NOMO-1 (cell line): ENCODE data around the gene CADPS2.
"Not testable (repeated sequence)": the region's sequence is repeated elsewhere in the genome, so short reads cannot be mapped to it uniquely, and the experiment has no call there.

ENCODE experiments used
- DNase-seq, 2 experiments: peaks; one replicate each; lab custom pipeline; 2025; ENCODE audit not compliant: unreplicated experiment in 2 of 2; lab: John Stamatoyannopoulos, UW

CADPS2 gene

DNA sequence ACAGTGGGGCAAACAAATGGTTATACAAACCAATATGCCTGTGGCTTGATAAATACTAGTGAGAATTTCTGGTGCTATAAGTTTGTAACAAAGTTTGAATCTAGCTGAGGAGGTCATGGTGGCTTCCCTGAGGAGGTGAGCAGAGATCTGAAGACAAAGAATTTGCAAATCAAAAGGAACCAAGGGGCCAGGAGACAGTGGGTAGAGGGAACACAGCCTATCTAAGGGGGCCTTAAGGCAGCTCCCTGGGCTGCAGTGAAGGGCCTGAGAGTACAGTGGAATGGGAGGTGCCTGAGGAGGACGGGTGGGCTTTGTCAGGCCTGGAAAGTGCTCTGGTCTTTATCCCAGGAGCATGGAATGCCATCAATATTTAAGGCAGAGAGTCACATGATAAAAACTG lies 209.1 kb downstream of the CADPS2 start:
- DNase-seq: no peak

DNA sequence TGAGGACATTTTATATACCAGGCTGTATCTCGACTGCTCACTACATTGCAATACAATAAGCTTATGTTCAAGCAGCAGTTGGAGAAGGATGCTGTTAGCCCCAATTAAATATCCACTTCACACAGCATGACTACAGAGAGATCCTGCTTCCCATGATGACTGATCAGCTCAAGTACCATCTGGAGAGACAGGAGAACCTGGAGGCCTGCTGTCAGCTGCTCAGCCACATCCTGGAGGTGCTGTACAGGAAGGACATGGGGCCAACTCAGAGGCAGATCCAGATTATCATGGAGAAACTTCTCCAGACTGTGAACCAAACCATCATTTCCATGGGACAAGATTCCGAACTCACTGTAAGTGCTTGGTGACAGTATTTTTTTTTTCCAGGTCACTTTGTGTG lies 209.8 kb downstream of the CADPS2 start:
- no peak for DNase-seq

DNA sequence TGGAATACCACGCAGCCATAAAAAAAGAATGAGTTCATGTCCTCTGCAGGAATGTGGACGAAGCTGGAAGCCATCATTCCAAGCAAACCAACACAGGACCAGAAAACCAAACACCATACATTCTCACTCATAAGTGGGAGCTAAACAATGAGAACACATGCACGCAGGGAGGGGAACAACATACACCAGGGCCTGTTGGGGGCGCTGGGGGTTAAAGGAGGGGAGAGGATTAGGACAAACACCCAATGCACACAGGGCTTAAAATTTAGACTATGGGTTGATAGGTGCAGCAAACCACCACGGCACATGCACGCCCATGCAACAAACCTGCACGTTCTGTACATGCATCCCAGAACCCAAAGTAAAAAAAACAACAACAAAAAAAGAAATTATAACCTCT lies 210.6 kb downstream of the CADPS2 start:
- DNase-seq: no peak

DNA sequence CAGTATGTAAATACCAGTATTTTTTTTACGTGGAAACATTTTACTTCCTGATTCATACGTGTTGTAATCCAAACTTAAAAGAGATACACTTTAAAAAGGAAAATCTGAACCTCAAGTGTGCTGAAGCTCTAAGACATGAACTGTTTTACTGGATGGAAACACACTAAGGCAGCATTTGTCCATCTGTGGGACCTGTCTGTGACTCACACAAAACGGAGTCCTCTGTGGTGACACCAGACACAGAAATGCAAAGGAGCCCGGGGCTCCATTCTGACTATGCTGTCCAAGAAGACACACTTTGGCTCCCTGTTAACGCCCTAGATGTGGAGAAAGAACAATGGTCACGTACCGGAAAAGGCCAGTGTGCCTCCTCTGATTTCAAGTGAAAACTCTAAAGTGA lies 211.2 kb downstream of the CADPS2 start:
- DNase-seq: no peak

DNA sequence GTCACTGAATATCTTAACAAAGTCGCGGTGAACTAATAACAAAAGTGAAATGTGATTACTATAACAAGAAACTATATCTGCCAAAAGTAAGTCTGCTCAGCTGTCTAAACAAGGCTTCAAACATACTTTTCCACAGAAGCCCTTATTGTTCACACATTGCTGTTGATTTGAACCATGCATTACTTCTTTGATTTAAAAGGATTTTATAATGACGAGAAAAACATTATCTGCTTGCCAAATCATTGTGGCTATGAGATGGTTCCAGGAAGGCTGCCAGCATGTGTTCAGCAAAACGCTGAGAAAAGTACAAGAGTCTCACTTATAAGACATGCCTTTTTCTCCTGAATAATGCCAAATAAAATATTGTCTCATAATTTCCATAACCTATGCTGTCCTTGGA lies 211.8 kb downstream of the CADPS2 start:
- DNase-seq: no peak

DNA sequence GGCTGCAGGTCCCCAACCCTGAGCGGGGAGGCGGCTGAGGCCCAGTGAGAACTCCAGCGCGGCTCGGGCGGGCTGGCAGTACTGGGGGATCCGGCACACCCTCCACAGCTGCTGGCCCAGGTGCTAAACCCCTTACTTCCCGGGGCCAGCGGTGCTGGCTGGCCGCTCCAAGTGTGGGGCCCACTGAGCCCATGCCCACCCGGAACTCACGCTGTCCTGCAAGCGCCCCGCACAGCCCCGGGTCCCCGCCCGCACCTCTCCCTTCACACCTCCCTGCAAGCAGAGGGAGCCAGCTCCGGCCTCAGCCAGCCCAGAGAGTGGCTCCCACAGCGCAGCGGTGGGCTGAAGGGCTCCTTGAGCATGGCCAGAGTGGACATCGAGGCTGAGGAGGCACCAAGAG lies 212.3 kb downstream of the CADPS2 start:
- DNase-seq: no peak

DNA sequence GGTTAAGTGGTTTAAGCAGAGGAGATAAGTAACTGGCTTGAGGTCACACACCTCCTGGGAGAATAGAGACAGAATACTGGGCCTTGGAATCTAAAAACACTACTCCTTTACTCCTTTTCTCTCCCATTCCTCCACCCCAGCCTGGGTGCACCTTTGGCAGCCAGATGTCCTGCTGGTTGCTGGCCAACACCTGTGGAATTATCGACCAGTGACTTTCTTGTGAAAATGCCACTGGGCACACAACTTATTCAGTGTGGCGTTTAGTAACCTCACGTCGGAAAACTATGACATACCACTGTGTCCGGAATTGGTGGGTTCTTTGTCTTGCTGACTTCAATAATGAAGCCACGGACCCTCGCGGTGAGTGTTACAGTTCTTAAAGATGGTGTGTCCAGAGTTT lies 213.7 kb downstream of the CADPS2 start:
- no peak for DNase-seq

DNA sequence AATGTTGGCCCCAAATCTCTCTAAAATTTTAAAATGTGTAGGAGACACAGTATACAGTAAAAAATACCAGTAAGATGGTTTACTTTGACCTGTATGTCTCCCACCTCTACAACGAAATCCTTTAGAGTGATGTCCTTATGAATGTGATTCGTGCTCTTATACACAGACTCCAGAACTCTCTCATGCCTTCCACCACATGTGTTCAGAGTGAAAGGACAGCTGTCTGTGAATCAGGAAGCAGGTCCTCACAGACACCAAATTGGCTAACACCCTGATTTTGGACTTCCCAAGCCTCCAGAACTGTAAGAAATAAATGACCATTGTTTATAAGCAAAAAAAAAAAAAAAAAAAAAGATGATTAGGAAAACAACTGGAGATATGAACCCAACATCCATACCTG lies 222.5 kb downstream of the CADPS2 start:
- no peak for DNase-seq

DNA sequence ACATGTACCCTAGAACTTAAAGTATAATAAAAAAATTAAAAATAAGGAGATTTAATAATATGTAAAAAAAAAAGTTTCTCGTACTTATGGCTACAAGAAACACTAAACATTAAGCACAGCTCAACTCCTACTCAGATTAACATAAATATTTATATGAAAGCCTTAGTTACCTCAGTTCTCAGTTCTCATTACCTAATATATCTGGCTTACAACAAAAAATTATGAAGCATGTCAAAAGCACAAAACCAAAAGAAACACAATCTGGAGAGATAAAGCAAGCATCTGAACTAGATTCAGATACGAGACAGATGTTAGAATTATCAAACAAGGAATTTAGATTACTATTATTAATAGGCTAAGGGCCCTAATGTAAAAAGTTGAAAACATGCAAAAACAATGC lies 227.4 kb downstream of the CADPS2 start:
- no peak for DNase-seq

DNA sequence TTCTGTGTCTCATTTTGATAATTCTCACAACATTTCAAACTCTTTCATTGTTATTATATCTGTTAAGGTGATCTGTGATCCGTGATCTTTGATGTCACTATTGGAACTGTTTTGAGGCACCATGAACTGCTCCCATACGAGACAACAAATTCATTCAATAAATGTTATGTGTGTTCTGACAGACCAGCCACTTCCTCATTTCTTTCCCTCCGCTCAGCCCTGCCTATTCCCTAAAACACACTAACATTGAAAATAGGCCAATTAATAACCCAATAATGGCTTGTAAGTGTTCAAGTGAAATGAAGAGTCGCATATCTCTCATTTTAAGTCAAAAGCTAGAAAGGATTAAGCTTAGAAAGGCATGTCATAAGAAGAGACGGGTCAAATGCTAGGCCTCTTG lies 232.6 kb downstream of the CADPS2 start:
- no peak for DNase-seq

DNA sequence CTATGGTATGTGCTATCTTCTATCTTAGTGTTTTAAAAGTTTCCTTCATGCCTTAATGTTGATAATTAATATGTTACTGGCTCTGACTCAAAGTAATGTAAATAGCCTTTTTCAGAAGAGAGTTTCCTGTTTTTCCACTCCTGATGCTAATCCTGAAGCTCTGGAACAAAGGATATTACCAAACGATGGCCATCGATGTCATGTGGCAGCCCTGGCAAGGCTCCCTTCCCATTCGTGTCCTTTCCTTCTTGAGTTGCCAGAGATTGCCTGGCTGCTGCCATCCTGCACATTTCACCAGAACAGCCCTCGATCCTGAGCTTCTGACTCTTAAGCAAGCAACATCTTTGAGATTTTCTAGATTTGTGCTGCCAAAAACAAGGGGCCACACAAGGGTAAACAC lies 233.4 kb downstream of the CADPS2 start:
- DNase-seq: no peak

DNA sequence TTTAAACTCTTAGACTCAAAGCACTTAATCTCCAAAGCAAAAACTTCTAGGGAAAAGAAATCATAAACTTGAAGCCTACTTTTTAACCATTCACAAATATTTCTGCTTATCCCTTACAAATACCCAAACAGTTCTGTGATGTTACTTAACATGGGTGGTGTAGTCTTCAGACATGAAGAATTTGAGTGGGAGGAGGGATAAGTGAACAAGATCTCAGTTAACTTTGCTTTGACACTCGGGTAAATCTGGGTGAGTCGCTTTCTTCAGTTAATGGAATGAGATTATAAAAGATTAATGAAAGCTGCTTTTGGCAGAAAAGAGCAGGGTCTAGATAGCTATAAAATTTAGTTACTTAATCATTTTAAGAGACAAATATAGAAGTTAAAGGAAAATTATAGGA lies 234.8 kb downstream of the CADPS2 start:
- DNase-seq: no peak

DNA sequence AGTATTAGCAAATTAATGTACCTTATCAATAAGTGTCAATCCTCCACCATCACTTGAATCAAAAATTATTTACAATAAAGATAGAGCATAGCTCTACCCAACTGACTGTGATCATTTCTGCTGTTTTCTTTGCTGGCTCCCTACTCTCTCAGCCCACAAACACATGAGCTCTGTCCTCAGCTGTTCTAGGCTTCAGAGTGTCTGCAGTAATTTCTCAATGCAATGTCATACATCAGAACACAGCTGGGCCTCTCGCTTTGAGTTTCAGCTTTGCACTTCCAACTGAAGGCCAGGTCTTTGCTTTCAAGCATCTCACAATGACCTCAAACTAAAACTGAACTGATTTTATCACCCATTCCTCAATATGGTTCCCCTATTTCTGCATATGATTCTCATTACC lies 243.0 kb downstream of the CADPS2 start:
- no peak for DNase-seq

DNA sequence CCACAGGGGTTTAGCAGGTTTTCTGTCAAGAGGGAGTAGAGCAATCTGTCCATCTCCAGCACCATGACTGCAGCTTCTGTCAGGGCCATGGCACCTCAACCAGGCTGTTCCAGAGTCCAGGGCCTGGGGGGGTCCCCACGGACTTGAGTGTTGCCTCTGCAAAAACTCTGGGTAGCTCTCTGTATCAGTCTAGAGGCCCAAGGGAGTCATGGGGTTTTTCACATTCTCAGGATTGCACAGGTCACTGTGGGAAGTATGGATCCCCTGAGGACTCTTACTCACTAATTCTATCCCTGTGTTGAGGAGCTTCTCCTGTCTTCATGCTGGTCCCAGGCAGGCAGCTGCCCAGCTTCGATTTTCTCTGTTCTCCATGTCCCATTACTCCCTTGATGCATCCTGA lies 247.8 kb downstream of the CADPS2 start:
- DNase-seq: no peak

DNA sequence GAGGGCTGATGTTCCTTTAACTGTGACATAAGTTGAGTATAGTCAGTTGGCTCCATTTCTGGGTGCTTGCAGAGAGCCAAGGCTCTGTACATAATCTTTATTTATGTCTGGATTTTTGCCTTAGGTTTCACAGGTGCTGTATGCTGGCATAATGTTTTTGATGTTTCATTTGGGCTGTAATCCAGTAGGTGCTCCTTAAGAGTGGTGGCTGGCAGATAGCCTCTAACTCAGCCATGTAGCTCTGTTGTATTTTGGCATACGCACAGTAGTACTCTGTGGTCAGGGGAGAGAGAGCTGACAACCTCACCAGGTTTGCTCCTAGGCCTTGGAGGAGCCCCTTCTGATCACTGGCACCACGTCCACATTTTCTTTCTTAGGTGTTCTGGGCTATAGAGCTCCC lies 248.5 kb downstream of the CADPS2 start:
- DNase-seq: no peak

DNA sequence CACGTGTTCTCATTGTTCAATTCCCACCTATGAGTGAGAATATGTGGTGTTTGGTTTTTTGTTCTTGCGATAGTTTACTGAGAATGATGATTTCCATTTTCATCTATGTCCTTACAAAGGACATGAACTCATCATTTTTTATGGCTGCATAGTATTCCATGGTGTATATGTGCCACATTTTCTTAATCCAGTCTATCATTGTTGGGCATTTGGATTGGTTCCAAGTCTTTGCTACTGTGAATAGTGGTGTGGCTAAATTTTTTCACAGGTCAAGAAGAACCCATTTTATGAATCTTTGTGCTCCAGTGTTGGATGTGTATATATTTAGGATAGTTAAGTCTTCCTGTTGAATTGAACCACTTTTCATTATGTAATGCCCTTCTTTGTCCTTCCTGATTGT lies 250.8 kb downstream of the CADPS2 start:
- not testable (repeated sequence) for DNase-seq

DNA sequence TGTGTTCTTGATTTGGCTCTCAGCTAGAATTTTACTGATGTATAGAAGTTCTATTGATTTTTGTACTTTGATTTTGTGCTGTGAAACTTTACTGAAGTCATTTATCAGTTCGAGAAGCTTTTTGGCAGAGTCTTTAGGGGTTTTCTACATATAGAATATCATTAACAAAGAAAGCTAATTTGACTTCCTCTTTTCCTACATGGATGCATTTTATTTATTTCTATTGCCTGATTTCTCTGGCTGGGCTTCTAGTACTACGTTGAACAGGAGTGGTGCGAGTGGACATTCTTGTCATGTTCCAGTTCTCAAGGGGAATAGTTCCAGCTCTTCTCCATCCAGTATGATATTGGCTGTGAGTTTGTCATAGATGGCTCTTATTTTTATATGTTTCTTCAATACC lies 252.8 kb downstream of the CADPS2 start:
- no peak for DNase-seq

DNA sequence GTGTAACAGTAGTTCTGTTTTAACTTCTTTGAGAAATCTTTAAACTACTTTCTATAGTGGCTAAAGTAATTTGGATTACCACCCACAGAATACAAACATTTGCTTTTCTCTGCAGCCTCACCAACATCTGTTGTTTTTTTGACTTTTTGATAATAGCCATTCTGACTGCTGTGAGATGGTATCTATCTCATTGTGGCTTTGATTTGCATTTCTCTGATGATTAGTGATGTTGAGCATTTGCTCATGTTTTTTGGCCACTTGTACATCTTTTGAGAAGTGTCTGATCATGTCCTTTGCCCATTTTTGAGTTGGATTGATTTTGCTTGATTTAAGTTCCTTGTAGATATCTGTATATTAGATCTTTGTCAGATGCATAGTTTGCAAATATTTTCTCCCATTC lies 254.0 kb downstream of the CADPS2 start:
- DNase-seq: no peak

DNA sequence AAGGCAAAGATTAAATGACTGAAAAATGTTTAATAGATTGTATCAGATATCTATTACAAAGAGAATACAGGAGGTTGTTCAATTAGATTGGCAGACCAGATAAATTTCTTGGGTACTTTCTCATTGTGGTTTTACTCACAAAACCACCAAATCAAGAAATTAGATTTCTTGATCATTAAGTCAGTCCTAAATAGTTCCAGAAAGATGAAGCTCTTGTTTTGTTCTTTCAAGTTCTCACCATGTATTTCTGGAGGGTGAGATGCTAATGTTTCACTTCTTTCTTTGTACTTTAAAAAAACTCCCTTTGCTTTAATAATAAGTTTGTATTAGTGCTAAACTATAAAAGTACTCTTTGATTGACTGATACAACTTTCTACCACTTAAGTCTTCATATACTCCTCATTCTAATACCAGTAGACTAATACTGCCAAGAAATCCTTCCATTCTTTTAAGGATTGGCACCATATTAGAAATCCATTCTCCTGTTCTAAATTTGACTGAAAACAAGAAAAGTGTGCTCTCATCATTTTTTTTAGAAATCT lies 256.8 kb downstream of the CADPS2 start:
- no peak for DNase-seq

DNA sequence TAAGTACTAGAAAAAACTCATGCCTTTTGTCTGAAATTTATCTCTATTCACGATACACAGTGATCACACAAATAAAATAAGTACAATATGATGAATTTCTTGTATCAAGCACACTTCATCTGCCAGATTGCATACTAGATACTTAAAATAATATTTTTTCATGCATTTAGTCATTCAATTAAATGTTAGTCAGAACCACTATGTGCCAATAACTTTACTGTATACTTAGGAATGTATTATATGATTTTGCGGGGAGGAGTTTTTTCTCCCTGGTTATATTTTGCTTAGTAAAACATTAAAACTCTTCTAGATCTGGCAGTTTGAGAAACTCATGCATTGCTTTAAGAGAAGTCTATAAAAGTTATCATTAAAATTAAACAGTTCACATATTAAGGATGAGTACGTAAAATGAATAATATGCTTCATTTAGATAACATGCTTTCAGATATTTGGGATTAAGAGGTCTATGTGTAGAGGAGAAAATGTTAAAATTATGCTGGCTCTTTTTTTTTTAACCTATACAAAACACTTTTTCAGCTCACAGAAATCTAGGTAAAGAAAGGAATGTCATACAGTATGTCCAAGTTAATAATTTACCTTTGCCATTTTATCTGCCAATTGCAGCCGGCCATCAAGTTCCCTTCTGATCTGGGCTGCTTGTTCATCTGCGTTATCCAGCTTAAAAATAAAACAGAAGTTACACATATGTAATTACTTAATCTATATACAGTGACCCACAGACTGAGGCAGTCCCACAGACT lies 257.4 kb downstream of the CADPS2 start:
- DNase-seq: no peak

DNA sequence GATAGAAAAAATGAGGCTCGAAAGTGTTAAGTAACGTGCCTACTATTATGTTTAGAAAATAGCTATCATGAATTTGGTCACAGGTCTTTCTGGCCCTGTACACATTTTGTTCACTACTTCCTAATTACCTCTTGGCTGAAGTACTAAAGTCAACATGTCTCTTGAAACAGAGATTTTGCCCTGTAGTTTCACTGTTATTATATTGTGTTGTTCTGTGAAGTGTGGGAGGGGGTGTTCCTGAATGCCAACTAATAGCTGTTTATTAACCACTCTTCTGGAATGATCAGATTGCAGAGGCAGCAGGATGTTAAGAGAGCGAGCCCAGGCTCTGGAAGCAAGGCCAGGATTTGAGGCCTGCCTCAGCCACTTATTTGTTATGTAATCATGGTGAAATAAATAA lies 259.5 kb downstream of the CADPS2 start:
- no peak for DNase-seq

DNA sequence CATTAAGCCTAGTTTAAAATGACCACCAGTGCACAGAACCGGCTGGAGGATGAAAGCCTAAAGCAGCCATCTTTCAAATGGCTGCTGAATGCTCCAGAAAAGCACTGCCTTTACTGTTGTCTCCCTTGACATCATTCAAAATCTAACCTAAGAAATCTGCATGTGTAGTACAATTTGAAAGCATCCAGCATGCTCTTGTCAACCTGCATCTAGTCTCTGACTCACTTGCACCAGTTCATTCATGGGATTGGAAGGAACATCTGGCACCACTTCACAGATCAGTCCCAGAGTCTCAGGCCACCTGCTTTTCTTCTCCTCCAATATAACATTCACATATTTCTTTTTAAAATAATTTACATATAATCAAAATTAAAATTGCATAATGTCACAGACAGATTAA lies 263.6 kb downstream of the CADPS2 start:
- DNase-seq: no peak

DNA sequence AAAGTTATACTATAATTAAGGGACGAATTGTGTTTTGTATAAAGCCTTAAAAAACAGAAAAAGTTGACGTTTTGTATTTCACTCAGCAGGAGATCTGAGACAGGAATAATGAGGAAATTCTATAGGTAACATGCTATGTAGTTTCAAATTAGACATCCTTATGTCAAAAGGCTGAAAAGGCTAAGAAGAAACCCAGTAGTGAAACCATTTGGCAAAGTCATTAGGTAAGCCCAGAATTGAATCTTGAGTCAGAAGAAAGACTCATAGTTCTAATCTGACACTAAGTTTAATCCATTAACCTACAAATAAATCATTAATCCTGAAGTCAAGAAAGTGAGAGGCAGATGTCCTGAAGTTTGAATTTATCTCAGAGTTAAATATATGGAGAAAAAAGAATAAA lies 266.6 kb downstream of the CADPS2 start:
- DNase-seq: no peak
